H1 (cell line): ENCODE data around the gene KCNS3. TPM values are rescaled to one million over a fixed set of nuclear protein-coding genes. Genes with fewer than 3 reads are reported as not detected.

Experiments
- CTCF ChIA-PET: fragments of 300-600 bp; sonication (Branson Sonifier 250); formaldehyde crosslinking; loops from one replicate; lab custom pipeline; 2021; ENCODE audit not compliant: partially characterized antibody; lab: Charles Lee
- POLR2A ChIA-PET: fragments of 300-600 bp; sonication (Branson Sonifier 250); formaldehyde crosslinking; loops from one replicate; lab custom pipeline; 2021; ENCODE audit warnings: inconsistent platforms; ENCODE audit not compliant: partially characterized antibody; lab: Charles Lee
- DNase-seq, 2 experiments: peaks; one replicate each; pipeline versions ENCODE4 v3.0.0 to v3.0.0-alpha.2; 2010 to 2022; ENCODE audit warnings: low spot score in 2 of 2, low read depth in 1 of 2, mixed read lengths in 1 of 2
- FAIRE-seq: peaks from 2 replicates; lab custom pipeline; 2011; peaks lifted over from hg19 to GRCh38; lab: Jason Lieb, UNC
- H2AFZ ChIP-seq: 2 replicates; pipeline ENCODE4 v1.8.1; 2012; ENCODE audit warnings: low read length, inconsistent platforms
- H2AK5ac ChIP-seq: 2 replicates; pipeline ENCODE4 v1.6.1; 2013; ENCODE audit warnings: low read depth, low read length
- H2BK120ac ChIP-seq: replicated peaks from 2 replicates; pipeline ENCODE3; 2013; ENCODE audit warnings: low read depth, low read length, inconsistent platforms
- H2BK12ac ChIP-seq: 2 replicates; pipeline ENCODE4 v1.6.1; 2013; ENCODE audit warnings: low read depth, low read length
- H2BK15ac ChIP-seq: 2 replicates; pipeline ENCODE4 v1.6.1; 2013; ENCODE audit warnings: low read length
- H2BK20ac ChIP-seq: 2 replicates; pipeline ENCODE4 v1.6.1; 2013; ENCODE audit warnings: low read length
- H2BK5ac ChIP-seq: 2 replicates; pipeline ENCODE4 v1.6.1; 2013; ENCODE audit warnings: low read depth, low read length
- H3K14ac ChIP-seq: 2 replicates; pipeline ENCODE4 v1.6.1; 2013; ENCODE audit warnings: inconsistent platforms; ENCODE audit not compliant: insufficient read length
- H3K18ac ChIP-seq: 2 replicates; pipeline ENCODE4 v1.6.1; 2013; ENCODE audit warnings: low read length; ENCODE audit errors: extremely low read depth
- H3K23ac ChIP-seq: 2 replicates; pipeline ENCODE4 v1.6.1; 2013; ENCODE audit warnings: inconsistent platforms; ENCODE audit not compliant: insufficient read length
- H3K23me2 ChIP-seq: 2 replicates; pipeline ENCODE4 v1.6.1; 2013; ENCODE audit warnings: low read depth, low read length
- H3K27ac ChIP-seq: 2 replicates; pipeline ENCODE4 v1.6.1; 2011; ENCODE audit warnings: low read depth, low read length, inconsistent platforms
- H3K27me3 ChIP-seq, 4 experiments: replicated peaks in 1 of 4; 1 replicate in 1 of 4; 2 replicates in 3 of 4; pipeline versions ENCODE4 v1.6.1 to v1.8.1; 2011 to 2013; ENCODE audit warnings: low read length in 3 of 4, mild to moderate bottlenecking in 3 of 4, inconsistent platforms in 2 of 4, mixed read lengths in 2 of 4, moderate library complexity in 1 of 4; ENCODE audit not compliant: control insufficient read depth in 3 of 4, insufficient read depth in 3 of 4; ENCODE audit errors: extremely low read depth in 1 of 4
- H3K36me3 ChIP-seq, 4 experiments: 2 replicates each; pipeline versions ENCODE4 v1.6.1 to v1.8.1; 2011 to 2013; ENCODE audit warnings: mild to moderate bottlenecking in 4 of 4, low read length in 3 of 4, moderate library complexity in 2 of 4, control low read depth in 1 of 4, inconsistent platforms in 1 of 4; ENCODE audit not compliant: insufficient read depth in 4 of 4, control insufficient read depth in 2 of 4
- H3K4ac ChIP-seq: replicated peaks from 2 replicates; pipeline ENCODE3; 2013; ENCODE audit warnings: low read length, low read depth, mixed read lengths, inconsistent platforms; ENCODE audit not compliant: insufficient read length
- H3K4me1 ChIP-seq, 4 experiments: replicated peaks in 1 of 4; 1 replicate in 1 of 4; 2 replicates in 3 of 4; pipeline versions ENCODE4 v1.6.1 to v1.8.1; 2011 to 2013; ENCODE audit warnings: low read length in 3 of 4, inconsistent platforms in 2 of 4, mixed read lengths in 1 of 4; ENCODE audit not compliant: insufficient read depth in 4 of 4, control insufficient read depth in 3 of 4
- H3K4me2 ChIP-seq, 2 experiments: 2 replicates each; pipeline versions ENCODE4 v1.6.1 to v1.8.1; 2011 to 2013; ENCODE audit warnings: low read depth in 2 of 2, low read length in 2 of 2, control low read depth in 1 of 2, inconsistent platforms in 1 of 2, mild to moderate bottlenecking in 1 of 2; ENCODE audit not compliant: insufficient read depth in 1 of 2
- H3K4me3 ChIP-seq, 4 experiments: fragments of 200-600, 300-600 bp in 1 of 4; sonication (generic), shearing (Covaris generic), sonication (Bioruptor Twin) in 1 of 4; 2 replicates each; pipeline versions ENCODE4 v1.5.1 to v1.8.1; 2011 to 2016; ENCODE audit warnings: low read length in 4 of 4, low read depth in 3 of 4, control low read depth in 2 of 4, inconsistent platforms in 2 of 4, mild to moderate bottlenecking in 2 of 4, mixed read lengths in 1 of 4, moderate library complexity in 1 of 4; ENCODE audit not compliant: insufficient read depth in 2 of 4; ENCODE audit errors: extremely low read depth in 1 of 4
- H3K56ac ChIP-seq: replicated peaks from 2 replicates; pipeline ENCODE3; 2013; ENCODE audit warnings: low read depth, mild to moderate bottlenecking, mixed read lengths, low read length, inconsistent platforms; ENCODE audit not compliant: insufficient read length
- H3K79me1 ChIP-seq: 2 replicates; pipeline ENCODE4 v1.6.1; 2013; ENCODE audit warnings: low read depth, low read length, control low read depth
- H3K79me2 ChIP-seq, 2 experiments: 2 replicates each; pipeline versions ENCODE4 v1.6.1 to v1.8.1; 2012 to 2013; ENCODE audit warnings: low read length in 2 of 2, mild to moderate bottlenecking in 2 of 2, inconsistent platforms in 1 of 2; ENCODE audit not compliant: insufficient read depth in 2 of 2, control insufficient read depth in 1 of 2
- H3K9ac ChIP-seq, 4 experiments: replicated peaks in 1 of 4; 1 replicate in 1 of 4; 2 replicates in 3 of 4; pipeline versions ENCODE4 v1.6.1 to v1.8.1; 2011 to 2013; ENCODE audit warnings: low read depth in 3 of 4, low read length in 3 of 4, control low read depth in 2 of 4, mild to moderate bottlenecking in 2 of 4, moderate library complexity in 2 of 4, inconsistent platforms in 1 of 4; ENCODE audit errors: extremely low read depth in 1 of 4
- H3K9me3 ChIP-seq, 2 experiments: 2 replicates each; pipeline versions ENCODE4 v1.6.1 to v1.8.1; 2012 to 2013; ENCODE audit warnings: mild to moderate bottlenecking in 2 of 2, moderate library complexity in 2 of 2, control low read depth in 1 of 2, inconsistent platforms in 1 of 2, low read depth in 1 of 2, low read length in 1 of 2, mixed read lengths in 1 of 2; ENCODE audit not compliant: insufficient read depth in 2 of 2
- H4K20me1 ChIP-seq, 2 experiments: replicated peaks in 1 of 2; 2 replicates each; pipeline versions ENCODE3 to v1.8.1; 2011 to 2013; ENCODE audit warnings: inconsistent platforms in 2 of 2, low read length in 2 of 2, mild to moderate bottlenecking in 1 of 2; ENCODE audit not compliant: insufficient read depth in 2 of 2, control insufficient read depth in 1 of 2
- H4K5ac ChIP-seq: 2 replicates; pipeline ENCODE4 v1.6.1; 2013; ENCODE audit warnings: low read length, low read depth, mixed read lengths, inconsistent platforms; ENCODE audit not compliant: insufficient read length
- H4K8ac ChIP-seq: 2 replicates; pipeline ENCODE4 v1.8.0; 2013; ENCODE audit warnings: mild to moderate bottlenecking, moderate library complexity, low read length, inconsistent platforms; ENCODE audit not compliant: insufficient read depth; ENCODE audit errors: extremely low read depth
- H4K91ac ChIP-seq: replicated peaks from 2 replicates; pipeline ENCODE3; 2013; ENCODE audit warnings: low read length, mixed read lengths, inconsistent platforms; ENCODE audit not compliant: insufficient read length
- BCL11A ChIP-seq, 2 experiments: IDR thresholded peaks; one replicate each; pipeline ENCODE4 v1.6.1; 2011; ENCODE audit warnings: low read depth in 2 of 2, low read length in 2 of 2, mild to moderate bottlenecking in 2 of 2
- CREB1 ChIP-seq: IDR thresholded peaks from 2 replicates; pipeline ENCODE4 v1.6.1; 2012; ENCODE audit warnings: inconsistent platforms
- RBBP5 ChIP-seq: IDR thresholded peaks from 2 replicates; pipeline ENCODE4 v1.7.1; 2012; ENCODE audit warnings: low read depth, mild to moderate bottlenecking, inconsistent platforms, low read length, moderate library complexity, borderline replicate concordance
- RNF2 ChIP-seq: fragments of 200-900, 300-1000 bp; sonication (generic); IDR thresholded peaks from 2 replicates; pipeline ENCODE4 v1.7.1; 2016; ENCODE audit warnings: borderline replicate concordance, low read depth, mild to moderate bottlenecking, antibody characterized with exemption, low read length; ENCODE audit not compliant: poor library complexity, severe bottlenecking; ENCODE audit errors: missing control alignments
- SP4 ChIP-seq: IDR thresholded peaks from 2 replicates; pipeline ENCODE4 v1.6.1; 2012; ENCODE audit warnings: low read length, inconsistent platforms
- WGBS, 2 experiments: shearing (Covaris generic) in 1 of 2; methylation state at CpG; one replicate each; pipeline versions ENCODE4 v1.1.6 to v1.1.7; 2013 to 2015; ENCODE audit warnings: low lambda C conversion rate in 2 of 2, mixed read lengths in 2 of 2, inconsistent platforms in 1 of 2, low coverage in 1 of 2, missing lambda C conversion rate in 1 of 2; ENCODE audit not compliant: insufficient replicate concordance in 2 of 2, insufficient coverage in 1 of 2, insufficient read length in 1 of 2; ENCODE audit errors: extremely low coverage in 1 of 2, missing lambda C conversion rate in 1 of 2; 5-methylcytosine and 5-hydroxymethylcytosine counted together
- polyA plus RNA-seq, 7 experiments: library from polyadenylated mRNA; depleted of rRNA in 3 of 7; stranded (reverse) in 5 of 7; unstranded in 2 of 7; fragments of >200 nt in 5 of 7; fragments of 200-250 nt in 2 of 7; gene quantifications; 1 replicate in 5 of 7; 2 replicates in 1 of 7; 4 replicates in 1 of 7; pipeline versions ENCODE4 v1.2.1 to v1.2.3, GENCODE V29; 2011 to 2013; ENCODE audit warnings: missing spikeins in 2 of 7, mixed read lengths in 2 of 7
- total RNA-seq: library from RNA; stranded (reverse); fragmentation: NEBNext Ultra II Directional; extraction: Animal tissue kit (Norgen Biotek cat#: 25700); gene quantifications from 2 replicates; pipeline ENCODE4 v1.2.1, GENCODE V29; 2021

The KCNS3 gene
- total and polyA plus RNA-seq, 2 of the 8 experiments (the other 6 are each of a cell fraction or from before 2014, with no cell fraction given) = 22.7 to 23.0 TPM

GRCh38 chr2:17871639-17872038 is 6.8 kb upstream of the KCNS3 start:
- ChIA-PET CTCF (interaction anchor here (0.7 kb wide), 1 partner anchor 282 kb away, joined by 3 read pairs; no protein-coding TSS in a partner anchor), POLR2A (no interaction called here)
- Histone ChIP-seq H2BK5ac (no peak overlapping the region), H3K56ac (no peak overlapping the region), H3K79me1 (no peaks in the 10 kb centered on the region), H3K23ac (no peak overlapping the region), H4K5ac (no peak overlapping the region), H3K18ac (no peak overlapping the region), H2BK15ac (no peak overlapping the region), H3K4ac (no peak overlapping the region), H2BK12ac (no peak overlapping the region), H4K91ac (no peak overlapping the region), H2AFZ (no peak overlapping the region), H3K4me2 (no peak overlapping the region), H3K36me3 (no peaks in the 10 kb centered on the region), H3K23me2 (no peaks in the 10 kb centered on the region), H3K14ac (no peak overlapping the region), H2BK20ac (no peak overlapping the region), H3K27ac (no peak overlapping the region), H2AK5ac (no peak overlapping the region), H3K27me3 (peaks cover 2 to 5% (median 5%) of the 10 kb centered on the region in 4 experiments), H3K4me3 (no peak overlapping the region), H3K79me2 (no peaks in the 10 kb centered on the region), H4K20me1 (no peaks in the 10 kb centered on the region), H3K4me1 (no peaks in the 10 kb centered on the region), H3K9ac (no peak overlapping the region), H2BK120ac (no peak overlapping the region), H4K8ac (no peak overlapping the region), H3K9me3 (no peaks in the 10 kb centered on the region)
- 86% methylated on average over 5 of the region's 5 CpGs; no CpG with 5 or more reads in 1 of the 2 experiments for WGBS, 2 experiments
- FAIRE-seq = no peak
- no peak for DNase-seq
- TF ChIP-seq RNF2 = no peak
- no peak for TF ChIP-seq RBBP5
- no peak for TF ChIP-seq BCL11A (IDR thresholded peaks at IDR 0.05; ENCODE audit: low read depth in 2 of 2, low read length in 2 of 2)
- no peak for TF ChIP-seq CREB1
- TF ChIP-seq SP4 = no peak
